ENCODE results near the gene MGA. TPM values are rescaled to one million over a fixed set of nuclear protein-coding genes. Genes with fewer than 3 reads are reported as not detected.
"Not testable (repeated sequence)": the region's sequence is repeated elsewhere in the genome, so short reads cannot be mapped to it uniquely, and the experiment has no call there.

Gene MGA
- polyA plus RNA-seq, 2 of the 4 experiments (the other 2 are of a cell fraction): 4.5 to 13.8 TPM

GRCh38 chr15:41735046-41735445 lies 74.8 kb downstream of the MGA start:
- TF ChIP-seq RFX5 (IDR thresholded peaks at IDR 0.05) (no peak), MAFK (IDR thresholded peaks at IDR 0.05; ENCODE audit: partially characterized antibody) (no peak)
- Histone ChIP-seq H3K4me2 (no peak overlapping the region), H3K9me3 (no peaks in the 10 kb centered on the region), H3K4me3 (no peak overlapping the region), H3K27ac (no peak overlapping the region), H3K4me1 (no peaks in the 10 kb centered on the region)
- no peak for ATAC-seq
- 79% methylated on average over 4 of the region's 4 CpGs for WGBS (ENCODE audit: missing lambda C conversion rate)
- no peak for FAIRE-seq
- ChIA-PET POLR2A (no interaction called here), CTCF (interaction anchor here (1.1 kb wide), 1 partner anchor 21 kb away, joined by 3 read pairs; no protein-coding TSS in a partner anchor)
- no peak for DNase-seq (ENCODE audit: low read depth in 1 of 2, low spot score in 1 of 2)

DNA sequence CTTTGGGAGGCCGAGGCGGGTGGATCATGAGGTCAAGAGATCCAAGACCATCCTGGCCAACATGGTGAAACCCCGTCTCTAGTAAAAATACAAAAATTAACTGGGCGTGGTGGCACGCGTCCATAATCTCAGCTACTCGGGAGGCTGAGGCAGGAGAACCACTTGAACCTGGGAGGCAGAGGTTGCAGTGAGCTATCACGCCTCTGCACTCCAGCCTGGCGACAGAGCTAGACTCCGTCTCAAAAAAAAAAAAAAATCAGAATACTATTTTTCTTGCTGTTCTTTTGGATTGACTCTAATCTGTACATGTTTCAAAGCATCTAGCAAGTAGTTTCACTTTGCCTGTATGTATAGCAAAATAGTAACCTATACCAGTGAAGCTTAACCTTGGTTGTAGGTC lies 75.3 kb downstream of the MGA start:
- H3K9me3 ChIP-seq; H3K4me1 ChIP-seq; POLR2A ChIA-PET; H3K27ac ChIP-seq; H3K4me3 ChIP-seq; H3K4me2 ChIP-seq; DNase-seq (ENCODE audit: low read depth in 1 of 2, low spot score in 1 of 2); ATAC-seq; FAIRE-seq: not testable (repeated sequence)
- WGBS (ENCODE audit: missing lambda C conversion rate): 97% methylated on average over 10 of the region's 10 CpGs
- CTCF ChIA-PET: interaction anchor here (0.7 to 1.1 kb wide), 2 partner anchors 21 to 132 kb away, joined by 3 read pairs; no protein-coding TSS in a partner anchor

GRCh38 chr15:41746802-41747201 lies 86.6 kb downstream of the MGA start:
- ChIA-PET CTCF (interaction anchor here (0.6 to 1.8 kb wide), 3 partner anchors 9 to 281 kb away, joined by 4 to 7 read pairs (median 4); no protein-coding TSS in a partner anchor), POLR2A (no interaction called here)
- Histone ChIP-seq H3K4me2 (no peak overlapping the region), H3K4me3 (no peak overlapping the region), H3K4me1 (0 out of 3 replicates have a peak, but pooled peaks cover 4% of the 10 kb centered on the region), H3K27ac (no peak overlapping the region), H3K9me3 (no peaks in the 10 kb centered on the region)
- FAIRE-seq: no peak
- TF ChIP-seq ESRRA (IDR thresholded peaks at IDR 0.05; ENCODE audit: borderline replicate concordance, low read length) (no peak), POLR2A (IDR thresholded peaks at IDR 0.05; ENCODE audit: low read length) (no peak), RNF2 (IDR thresholded peaks at IDR 0.05; ENCODE audit: borderline replicate concordance, low read depth) (no peak), BHLHE40 (IDR thresholded peaks at IDR 0.05; ENCODE audit: low read depth, low read length) (no peak), SMC3 (IDR thresholded peaks at IDR 0.05) (no peak), REST (IDR thresholded peaks at IDR 0.05) (no peak), CBX8 (IDR thresholded peaks at IDR 0.05) (no peak)
- TF ChIP-seq, protein P1, sequence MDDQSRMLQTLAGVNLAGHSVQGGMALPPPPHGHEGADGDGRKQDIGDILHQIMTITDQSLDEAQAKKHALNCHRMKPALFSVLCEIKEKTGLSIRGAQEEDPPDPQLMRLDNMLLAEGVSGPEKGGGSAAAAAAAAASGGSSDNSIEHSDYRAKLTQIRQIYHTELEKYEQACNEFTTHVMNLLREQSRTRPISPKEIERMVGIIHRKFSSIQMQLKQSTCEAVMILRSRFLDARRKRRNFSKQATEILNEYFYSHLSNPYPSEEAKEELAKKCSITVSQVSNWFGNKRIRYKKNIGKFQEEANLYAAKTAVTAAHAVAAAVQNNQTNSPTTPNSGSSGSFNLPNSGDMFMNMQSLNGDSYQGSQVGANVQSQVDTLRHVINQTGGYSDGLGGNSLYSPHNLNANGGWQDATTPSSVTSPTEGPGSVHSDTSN (IDR thresholded peaks at IDR 0.05): no peak
- no peak for DNase-seq (ENCODE audit: low read depth in 1 of 2, low spot score in 1 of 2)
- ATAC-seq: no peak
- 75% methylated on average over 1 of the region's 1 CpG for WGBS (ENCODE audit: missing lambda C conversion rate)

- Histone ChIP-seq H3K9me3 (no peaks in the 10 kb centered on the region), H3K4me2 (no peak overlapping the region), H3K4me3 (no peak overlapping the region), H3K4me1 (no peaks in the 10 kb centered on the region), H3K27ac (no peak overlapping the region)
- ChIA-PET POLR2A (no interaction called here), CTCF (no interaction called here)
- DNase-seq (ENCODE audit: low read depth in 1 of 2, low spot score in 1 of 2) (no peak), ATAC-seq (no peak), FAIRE-seq (no peak)
- 79% methylated on average over 2 of the region's 2 CpGs for WGBS (ENCODE audit: missing lambda C conversion rate)
- TF ChIP-seq CHD2 (IDR thresholded peaks at IDR 0.05; ENCODE audit: low read length, partially characterized antibody) (no peak), ESRRA (IDR thresholded peaks at IDR 0.05; ENCODE audit: borderline replicate concordance, low read length) (no peak), RNF2 (IDR thresholded peaks at IDR 0.05; ENCODE audit: borderline replicate concordance, low read depth) (no peak), REST (IDR thresholded peaks at IDR 0.05) (no peak), CBX8 (IDR thresholded peaks at IDR 0.05) (no peak), MAX (IDR thresholded peaks at IDR 0.05) (no peak), CEBPB (IDR thresholded peaks at IDR 0.05) (no peak), MAZ (IDR thresholded peaks at IDR 0.05; ENCODE audit: borderline replicate concordance, low read depth, low read length) (no peak), CBX2 (IDR thresholded peaks at IDR 0.05; ENCODE audit: borderline replicate concordance, low read depth) (no peak), MAFK (IDR thresholded peaks at IDR 0.05; ENCODE audit: partially characterized antibody) (no peak), JUNB (IDR thresholded peaks at IDR 0.05) (no peak)
- TF ChIP-seq, protein P2, sequence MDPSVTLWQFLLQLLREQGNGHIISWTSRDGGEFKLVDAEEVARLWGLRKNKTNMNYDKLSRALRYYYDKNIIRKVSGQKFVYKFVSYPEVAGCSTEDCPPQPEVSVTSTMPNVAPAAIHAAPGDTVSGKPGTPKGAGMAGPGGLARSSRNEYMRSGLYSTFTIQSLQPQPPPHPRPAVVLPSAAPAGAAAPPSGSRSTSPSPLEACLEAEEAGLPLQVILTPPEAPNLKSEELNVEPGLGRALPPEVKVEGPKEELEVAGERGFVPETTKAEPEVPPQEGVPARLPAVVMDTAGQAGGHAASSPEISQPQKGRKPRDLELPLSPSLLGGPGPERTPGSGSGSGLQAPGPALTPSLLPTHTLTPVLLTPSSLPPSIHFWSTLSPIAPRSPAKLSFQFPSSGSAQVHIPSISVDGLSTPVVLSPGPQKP (IDR thresholded peaks at IDR 0.05; ENCODE audit: low read depth, low read length): no peak
- TF ChIP-seq, protein P3, sequence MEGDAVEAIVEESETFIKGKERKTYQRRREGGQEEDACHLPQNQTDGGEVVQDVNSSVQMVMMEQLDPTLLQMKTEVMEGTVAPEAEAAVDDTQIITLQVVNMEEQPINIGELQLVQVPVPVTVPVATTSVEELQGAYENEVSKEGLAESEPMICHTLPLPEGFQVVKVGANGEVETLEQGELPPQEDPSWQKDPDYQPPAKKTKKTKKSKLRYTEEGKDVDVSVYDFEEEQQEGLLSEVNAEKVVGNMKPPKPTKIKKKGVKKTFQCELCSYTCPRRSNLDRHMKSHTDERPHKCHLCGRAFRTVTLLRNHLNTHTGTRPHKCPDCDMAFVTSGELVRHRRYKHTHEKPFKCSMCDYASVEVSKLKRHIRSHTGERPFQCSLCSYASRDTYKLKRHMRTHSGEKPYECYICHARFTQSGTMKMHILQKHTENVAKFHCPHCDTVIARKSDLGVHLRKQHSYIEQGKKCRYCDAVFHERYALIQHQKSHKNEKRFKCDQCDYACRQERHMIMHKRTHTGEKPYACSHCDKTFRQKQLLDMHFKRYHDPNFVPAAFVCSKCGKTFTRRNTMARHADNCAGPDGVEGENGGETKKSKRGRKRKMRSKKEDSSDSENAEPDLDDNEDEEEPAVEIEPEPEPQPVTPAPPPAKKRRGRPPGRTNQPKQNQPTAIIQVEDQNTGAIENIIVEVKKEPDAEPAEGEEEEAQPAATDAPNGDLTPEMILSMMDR (IDR thresholded peaks at IDR 0.05): no peak
Measured at GRCh38 chr15:41756198-41756597, 96.0 kb downstream of the MGA start.
